CD4-positive, CD25-positive, alpha-beta regulatory T cell (primary cell): ENCODE results near the gene OGT. TPM values are rescaled to one million over a fixed set of nuclear protein-coding genes. Genes with fewer than 3 reads are reported as not detected.
A peak's percentile ranks its signal among the peaks of the same experiment; 100 is the strongest.
"Not testable (repeated sequence)": the region's sequence is repeated elsewhere in the genome, so short reads cannot be mapped to it uniquely, and the experiment has no call there.

Experiments
- ATAC-seq, 2 donors: fragments of 150-1000 bp; cut with Tn5 transposase; one replicate each; pipeline ENCODE4 v1.10.0; 2021; ENCODE audit warnings: low read depth in 2 of 2, moderate number of reproducible peaks in 2 of 2, moderate library complexity in 1 of 2
- DNase-seq, 3 donors: peaks; one replicate each; pipeline versions ENCODE4 v3.0.0 to v3.0.0-alpha.2; 2012 to 2022; ENCODE audit warnings: mixed read lengths in 1 of 3
- H3K27ac ChIP-seq: one replicate; pipeline ENCODE4 v1.7.0; 2013; ENCODE audit warnings: mild to moderate bottlenecking, low read length; ENCODE audit not compliant: insufficient read depth, poor library complexity, severe bottlenecking
- H3K27me3 ChIP-seq: one replicate; pipeline ENCODE4 v1.7.0; 2013; ENCODE audit warnings: low read length; ENCODE audit not compliant: control insufficient read depth, insufficient read depth
- H3K36me3 ChIP-seq: one replicate; pipeline ENCODE4 v1.7.0; 2013; ENCODE audit warnings: mild to moderate bottlenecking, low read length, moderate library complexity; ENCODE audit not compliant: control insufficient read depth, insufficient read depth
- H3K4me1 ChIP-seq: 2 replicates; pipeline ENCODE4 v1.7.0; 2013; ENCODE audit warnings: mild to moderate bottlenecking, low read length; ENCODE audit not compliant: insufficient read depth, control insufficient read depth, poor library complexity, severe bottlenecking
- H3K4me3 ChIP-seq: one replicate; pipeline ENCODE4 v1.7.0; 2013; ENCODE audit warnings: low read depth, mild to moderate bottlenecking, low read length, moderate library complexity
- H3K9me3 ChIP-seq, 2 experiments: 1 replicate in 1 of 2; 2 replicates in 1 of 2; pipeline ENCODE4 v1.7.0; 2013; ENCODE audit warnings: low read length in 2 of 2, mild to moderate bottlenecking in 1 of 2, moderate library complexity in 1 of 2; ENCODE audit not compliant: control insufficient read depth in 2 of 2
- H3K27ac Mint-ChIP-seq, 3 donors: one replicate each; pipeline ENCODE4 v1.8.0; 2020 to 2022; ENCODE audit warnings: mild to moderate bottlenecking in 3 of 3, mixed read lengths in 3 of 3, moderate library complexity in 2 of 3
- H3K27me3 Mint-ChIP-seq: one replicate; pipeline ENCODE4 v1.8.0; 2022; ENCODE audit warnings: mild to moderate bottlenecking, mixed read lengths
- H3K36me3 Mint-ChIP-seq: one replicate; pipeline ENCODE4 v1.8.0; 2020; ENCODE audit warnings: mixed read lengths
- H3K4me1 Mint-ChIP-seq, 4 donors: one replicate each; pipeline ENCODE4 v1.8.0; 2020 to 2022; ENCODE audit warnings: mixed read lengths in 4 of 4, mild to moderate bottlenecking in 1 of 4
- H3K4me3 Mint-ChIP-seq, 4 donors: one replicate each; pipeline ENCODE4 v1.8.0; 2020 to 2022; ENCODE audit warnings: mild to moderate bottlenecking in 4 of 4, mixed read lengths in 4 of 4, moderate library complexity in 3 of 4
- H3K9me3 Mint-ChIP-seq, 7 donors: one replicate each; pipeline ENCODE4 v1.8.0; 2020 to 2022; ENCODE audit warnings: mixed read lengths in 7 of 7, mild to moderate bottlenecking in 3 of 7, moderate library complexity in 2 of 7
- polyA plus RNA-seq, 4 donors: library from polyadenylated mRNA; unstranded; fragments of 300-500 nt; fragmentation: Illumina TruSeq; gene quantifications; one replicate each; pipeline ENCODE4 v1.2.3, GENCODE V29; 2021
- total RNA-seq: library from RNA; stranded (reverse); gene quantifications from one replicate; pipeline ENCODE4 v1.2.3, GENCODE V29; 2022

The OGT gene
- total and polyA plus RNA-seq, 5 donors from 2014 or later, result 27.7 to 557 (median 43.8) TPM

DNA sequence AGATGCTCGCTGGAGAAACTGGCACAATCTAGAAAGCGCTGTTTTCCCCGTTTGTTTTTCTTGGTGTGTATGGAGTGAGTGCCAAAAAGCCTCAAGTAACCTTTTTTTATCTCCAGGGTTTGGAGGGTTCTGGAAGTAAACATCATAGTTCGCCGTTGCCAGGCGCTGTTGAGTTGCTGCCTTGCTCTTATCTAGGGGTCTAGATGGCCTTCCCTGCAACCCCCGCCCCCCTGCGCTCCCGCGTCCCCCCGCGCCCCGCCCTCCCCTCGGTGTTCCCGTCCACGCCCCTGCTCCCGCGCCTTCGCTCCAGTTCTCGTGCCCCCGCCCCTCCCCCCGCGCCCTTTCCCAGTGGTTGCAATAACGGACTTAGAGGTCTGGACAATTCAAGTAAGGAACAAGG is 44.8 kb downstream of the OGT start:
- no peaks in the 10 kb centered on the region for H3K9me3 ChIP-seq
- no peak overlapping the region for H3K4me3 ChIP-seq
- Mint-ChIP-seq H3K27me3 (no peaks in the 10 kb centered on the region), H3K4me3 (no peak overlapping the region), H3K27ac (no peak overlapping the region), H3K36me3 (peaks cover 8% of the 10 kb centered on the region), H3K9me3 (no peaks in the 10 kb centered on the region), H3K4me1 (peaks cover 0 to 10% (median 4%) of the 10 kb centered on the region in 4 donors)
- no peak overlapping the region for H3K27ac ChIP-seq
- peaks cover 35% of the 10 kb centered on the region for H3K36me3 ChIP-seq
- no peak for ATAC-seq
- H3K4me1 ChIP-seq, result no peaks in the 10 kb centered on the region
- DNase-seq, result no peak
- no peaks in the 10 kb centered on the region for H3K27me3 ChIP-seq

DNA sequence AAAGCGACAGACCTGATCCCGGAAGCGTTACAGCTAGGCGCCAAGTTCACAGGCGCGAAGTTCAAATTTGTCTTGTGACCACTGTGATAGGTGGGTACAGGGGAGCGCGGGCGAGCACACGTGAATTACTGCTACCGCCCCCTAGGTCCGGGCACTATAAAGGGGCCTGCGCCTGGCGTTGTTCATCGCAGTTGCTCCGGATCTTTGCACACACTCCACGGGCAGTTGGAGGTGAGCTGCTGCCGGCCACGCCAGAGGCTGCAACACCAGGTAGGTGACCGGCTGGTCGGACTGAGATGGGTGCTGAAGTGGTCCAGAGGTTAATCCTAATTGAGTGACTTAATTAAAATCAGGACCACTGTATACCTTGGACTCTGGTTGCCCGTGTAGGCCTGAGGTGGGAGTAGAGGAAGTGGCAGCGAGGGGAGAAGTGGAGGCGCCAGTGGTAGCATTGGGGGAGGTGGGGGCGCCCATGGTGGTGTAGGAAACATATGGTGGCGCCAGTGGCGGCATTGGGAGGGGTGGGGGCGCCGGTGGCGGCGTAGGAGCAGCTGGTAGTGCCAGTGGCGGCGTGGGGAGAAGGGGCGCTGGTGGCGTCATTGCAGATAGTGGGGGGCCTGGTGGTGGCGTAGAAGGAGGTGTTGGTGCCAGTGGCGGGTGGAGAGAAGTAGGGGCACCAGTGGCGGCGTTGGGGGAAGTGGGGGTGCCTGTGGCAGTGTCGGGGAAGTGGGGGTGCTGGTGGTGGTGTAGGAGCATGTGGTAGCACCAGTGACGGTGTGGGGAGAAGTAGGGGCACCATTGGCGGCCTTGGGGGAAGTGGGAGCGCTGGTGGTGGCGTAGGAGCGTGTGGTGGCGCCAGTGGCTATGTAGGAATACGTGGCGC is 45.6 kb downstream of the OGT start, which contains the start of gene GCNA:
Gene GCNA, plus strand, starts transcription at position 185 of the 883 bp plus-strand sequence. CDS start 2,385 bp downstream, outside the sequence.
- no peak within 1 kb of the TSS for H3K4me3 Mint-ChIP-seq
- Histone ChIP-seq H3K36me3 (peaks cover 27% of the 10 kb centered on the region), H3K27ac (no peak within 1 kb of the TSS), H3K27me3 (no peaks in the 10 kb centered on the region), H3K4me3 (no peak within 1 kb of the TSS), H3K9me3 (no peaks in the 10 kb centered on the region), H3K4me1 (no peaks in the 10 kb centered on the region)
- H3K27ac Mint-ChIP-seq, result no peak within 1 kb of the TSS
- H3K27me3 Mint-ChIP-seq, result no peaks in the 10 kb centered on the region
- H3K9me3 Mint-ChIP-seq, result no peaks in the 10 kb centered on the region
- H3K36me3 Mint-ChIP-seq, result peaks cover 8% of the 10 kb centered on the region
- DNase-seq (no peak), ATAC-seq (no peak)
- peaks cover 0 to 10% (median 2%) of the 10 kb centered on the region in 4 donors for H3K4me1 Mint-ChIP-seq

DNA sequence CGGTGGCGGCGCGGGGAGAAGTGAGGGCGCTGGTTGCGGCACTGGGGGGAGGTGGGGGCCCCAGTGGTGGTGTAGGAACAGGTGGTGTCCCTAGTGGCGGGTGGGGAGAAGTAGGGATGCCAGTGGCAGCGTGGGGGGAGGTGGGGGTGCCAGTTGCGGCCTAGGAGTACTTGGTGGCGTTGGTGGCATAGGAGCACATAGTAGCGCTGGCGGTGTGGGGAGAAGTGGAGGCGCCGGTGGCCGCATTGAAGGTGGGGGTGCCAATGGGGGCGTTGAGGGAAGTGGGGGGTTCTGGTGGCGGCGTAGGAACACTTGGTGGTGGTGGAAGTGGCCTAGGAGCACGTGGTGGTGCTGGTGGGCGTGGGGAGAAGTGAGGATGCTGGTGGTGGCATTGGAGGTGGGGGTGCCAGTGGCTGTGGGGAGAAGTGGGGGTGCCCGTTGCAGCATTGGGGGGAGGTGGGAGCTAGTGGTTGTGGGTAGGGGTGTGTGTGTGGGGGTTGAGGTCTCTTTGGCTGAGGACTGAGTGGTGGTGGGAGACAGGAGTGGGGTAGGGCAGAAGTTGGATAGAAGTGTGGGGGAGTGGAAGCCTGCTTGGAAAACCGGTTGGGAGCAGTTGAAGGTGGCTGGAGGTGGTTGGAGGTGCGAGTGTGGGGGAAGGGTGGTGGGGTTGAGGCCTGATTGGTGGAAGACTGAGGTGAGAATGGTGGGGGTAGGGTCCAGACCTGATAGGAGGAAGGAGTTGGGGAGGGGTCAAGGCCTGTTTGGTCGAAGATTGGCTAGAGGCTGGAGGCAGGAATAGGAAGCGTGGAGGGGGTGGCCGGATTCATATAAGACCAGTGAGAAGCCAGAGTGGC is 46.5 kb downstream of the OGT start:
- no peaks in the 10 kb centered on the region for H3K27me3 Mint-ChIP-seq
- no peaks in the 10 kb centered on the region for H3K27me3 ChIP-seq
- no peak for ATAC-seq

DNA sequence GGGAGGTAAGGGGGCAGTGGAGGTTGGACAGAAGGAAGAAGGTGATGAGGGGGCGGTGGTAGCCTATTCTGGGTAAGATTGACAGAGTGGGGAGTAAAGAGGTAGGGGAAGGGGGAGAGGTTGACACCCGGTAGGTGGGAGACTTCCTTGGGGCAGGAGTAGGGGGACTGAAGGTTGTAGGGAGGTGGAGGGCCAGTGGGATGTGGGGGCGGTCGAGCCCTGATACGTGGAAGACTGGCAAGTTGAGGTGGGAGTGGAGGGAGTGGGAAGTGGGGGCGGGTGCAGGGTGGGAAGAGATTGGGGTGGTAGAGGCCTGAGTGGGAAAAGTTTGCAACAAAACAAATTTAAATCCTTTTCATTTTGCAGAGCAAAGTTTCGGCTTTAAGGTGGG is 47.1 kb downstream of the OGT start:
- no peak overlapping the region for H3K4me3 ChIP-seq
- no peak for ATAC-seq
- no peaks in the 10 kb centered on the region for H3K9me3 Mint-ChIP-seq
- no peak for DNase-seq
- H3K36me3 ChIP-seq, result peaks cover 12% of the 10 kb centered on the region
- no peaks in the 10 kb centered on the region for H3K27me3 ChIP-seq
- peaks cover 8% of the 10 kb centered on the region for H3K36me3 Mint-ChIP-seq
- no peak overlapping the region for H3K27ac ChIP-seq
- no peaks in the 10 kb centered on the region for H3K4me1 ChIP-seq
- no peak overlapping the region for H3K27ac Mint-ChIP-seq
- no peak overlapping the region for H3K4me3 Mint-ChIP-seq
- H3K9me3 ChIP-seq, result no peaks in the 10 kb centered on the region
- H3K27me3 Mint-ChIP-seq, result no peaks in the 10 kb centered on the region
- H3K4me1 Mint-ChIP-seq, result peaks cover 0 to 10% (median 2%) of the 10 kb centered on the region in 4 donors

More for the DNA sequence above, 46.5 kb downstream of the OGT start:
- Histone ChIP-seq H3K36me3 (peaks cover 19% of the 10 kb centered on the region), H3K27ac (no peak overlapping the region), H3K4me1 (no peaks in the 10 kb centered on the region), H3K4me3 (no peak overlapping the region), H3K9me3 (no peaks in the 10 kb centered on the region)
- peaks cover 0 to 10% (median 2%) of the 10 kb centered on the region in 4 donors for H3K4me1 Mint-ChIP-seq
- H3K4me3 Mint-ChIP-seq, result no peak overlapping the region
- peak overlapping the region in 1 of 3 donors; percentile 74 for H3K27ac Mint-ChIP-seq
- peaks cover 8% of the 10 kb centered on the region for H3K36me3 Mint-ChIP-seq
- H3K9me3 Mint-ChIP-seq, result no peaks in the 10 kb centered on the region
- no peak for DNase-seq

DNA sequence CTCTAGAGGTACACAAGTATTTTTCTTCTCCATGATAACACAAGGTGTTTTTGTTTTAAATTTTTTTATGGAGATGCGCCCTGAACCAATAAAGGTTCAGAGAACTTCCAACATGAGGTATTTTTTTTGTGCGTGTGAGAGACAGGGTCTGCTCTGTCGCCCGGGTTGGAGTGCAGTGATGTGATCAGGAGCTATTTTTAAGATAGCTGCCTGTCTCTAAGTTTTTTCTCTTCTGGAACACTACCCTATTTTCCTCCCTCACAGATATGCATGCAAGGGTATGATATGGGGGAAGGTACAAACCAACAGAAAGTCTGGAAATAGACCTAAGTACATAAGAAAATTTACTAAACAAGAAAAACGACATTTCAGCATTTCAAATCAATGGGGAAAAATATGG is 48.3 kb downstream of the OGT start:
- H3K36me3 ChIP-seq, result peaks cover 7% of the 10 kb centered on the region
- H3K9me3 ChIP-seq, result no peaks in the 10 kb centered on the region
- Mint-ChIP-seq H3K9me3 (peaks cover 0 to 2% (median 0%) of the 10 kb centered on the region in 7 donors), H3K27me3 (no peaks in the 10 kb centered on the region), H3K36me3 (peaks cover 8% of the 10 kb centered on the region), H3K27ac (no peak overlapping the region), H3K4me3 (no peak overlapping the region), H3K4me1 (peaks cover 0 to 12% (median 2%) of the 10 kb centered on the region in 4 donors)
- ATAC-seq (no peak), DNase-seq (no peak)
- H3K27me3 ChIP-seq, result no peaks in the 10 kb centered on the region
- no peak overlapping the region for H3K27ac ChIP-seq
- no peak overlapping the region for H3K4me3 ChIP-seq
- H3K4me1 ChIP-seq, result no peaks in the 10 kb centered on the region

DNA sequence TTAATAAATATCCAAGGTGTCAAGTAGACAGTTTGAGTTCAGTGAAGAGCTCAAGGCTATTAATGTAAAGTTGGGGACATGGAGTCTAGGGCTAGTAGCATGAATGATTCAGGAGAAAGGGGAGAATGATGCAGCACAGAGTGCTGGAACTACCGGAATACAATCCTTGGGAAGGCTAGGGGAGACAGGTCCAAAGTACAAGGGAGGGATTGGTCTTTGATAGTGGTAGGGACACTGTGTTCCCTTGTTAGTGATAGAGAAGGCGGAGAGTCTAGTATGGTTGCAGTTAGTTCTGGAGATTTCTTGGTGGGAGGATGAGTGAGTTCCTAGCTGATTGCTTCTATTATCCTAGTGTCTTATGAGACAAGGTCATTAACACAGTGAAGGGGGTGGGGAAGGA is 54.0 kb downstream of the OGT start:
- H3K27ac Mint-ChIP-seq, result no peak overlapping the region
- no peak overlapping the region for H3K4me3 Mint-ChIP-seq
- no peaks in the 10 kb centered on the region for H3K4me1 ChIP-seq
- H3K4me1 Mint-ChIP-seq, result peaks cover 0 to 10% (median 3%) of the 10 kb centered on the region in 4 donors
- no peaks in the 10 kb centered on the region for H3K27me3 Mint-ChIP-seq
- H3K36me3 Mint-ChIP-seq, result no peaks in the 10 kb centered on the region
- DNase-seq (no peak), ATAC-seq (no peak)
- no peaks in the 10 kb centered on the region for H3K36me3 ChIP-seq
- H3K9me3 Mint-ChIP-seq, result peaks cover 0 to 2% (median 0%) of the 10 kb centered on the region in 7 donors
- no peak overlapping the region for H3K27ac ChIP-seq
- no peaks in the 10 kb centered on the region for H3K9me3 ChIP-seq
- H3K27me3 ChIP-seq, result no peaks in the 10 kb centered on the region
- H3K4me3 ChIP-seq, result no peak overlapping the region

DNA sequence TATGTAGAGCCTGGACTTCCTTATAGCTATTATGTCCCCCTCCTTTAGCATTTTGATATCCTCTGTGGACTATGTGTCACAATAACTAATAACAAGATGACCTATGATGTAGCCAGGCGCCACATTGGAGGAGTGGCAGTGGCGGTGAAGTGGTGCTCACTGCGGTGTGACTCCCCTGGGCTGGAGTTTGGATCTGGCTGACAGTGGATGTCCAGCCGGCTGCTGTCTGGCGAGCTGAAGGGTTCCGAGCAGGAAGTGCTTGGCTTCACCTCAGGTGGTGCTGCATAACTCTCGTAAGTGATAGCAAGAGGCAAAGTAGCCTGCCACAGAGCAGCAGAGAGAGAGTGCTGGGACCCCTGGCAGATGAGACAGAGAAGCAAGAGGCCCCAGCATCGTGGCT is 60.3 kb downstream of the OGT start:
- not testable (repeated sequence) for H3K27me3 ChIP-seq, H3K27me3 Mint-ChIP-seq, H3K27ac ChIP-seq, H3K4me1 ChIP-seq, H3K9me3 ChIP-seq, DNase-seq, ATAC-seq, H3K4me3 Mint-ChIP-seq, H3K27ac Mint-ChIP-seq, H3K9me3 Mint-ChIP-seq, H3K36me3 ChIP-seq, H3K4me3 ChIP-seq, H3K4me1 Mint-ChIP-seq
- H3K36me3 Mint-ChIP-seq, result peaks cover 14% of the 10 kb centered on the region
